PC-3 (cell line): ENCODE measurements around the gene CES2.

Source experiments
- CTCF ChIP-seq: fragments of 300-600 bp; sonication (generic); conservative IDR thresholded peaks from 2 replicates; pipeline ENCODE4 v1.5.1; 2017; ENCODE audit warnings: antibody characterized with exemption, low read depth, mild to moderate bottlenecking, low read length
- EZH2 ChIP-seq: fragments of 300-600 bp; sonication (generic); IDR thresholded peaks from one replicate; pipeline ENCODE4 v1.6.1; 2017; ENCODE audit warnings: antibody characterized with exemption, mild to moderate bottlenecking, low read length; ENCODE audit not compliant: unreplicated experiment

- no peak for TF ChIP-seq EZH2
- no peak for TF ChIP-seq CTCF
Observed at GRCh38 chr16:66970775-66971720, 35.7 kb downstream of the CES2 start.
